Measurements from ENCODE around the gene SRP9.

The SRP9 gene

GRCh38 chr1:225770561-225771248 lies 6.9 kb upstream of the SRP9 start:
- no peak overlapping the region for H3K4me3 ChIP-seq (ENCODE audit: low read depth, low read length)

GRCh38 chr1:225771661-225772322 lies 5.8 kb upstream of the SRP9 start:
- no peak for TF ChIP-seq CTCF (IDR thresholded peaks at IDR 0.05; ENCODE audit: low read depth, low read length)

More at GRCh38 chr1:225770561-225771248, 6.9 kb upstream of the SRP9 start:
- TF ChIP-seq CTCF (IDR thresholded peaks at IDR 0.05; ENCODE audit: low read depth, low read length): no peak

GRCh38 chr1:225772323-225772768 lies 5.3 kb upstream of the SRP9 start:
- H3K4me3 ChIP-seq (ENCODE audit: low read depth, low read length): peak overlapping the region; percentile 23; the same call in 1 of the 2 replicates
- TF ChIP-seq CTCF (IDR thresholded peaks at IDR 0.05; ENCODE audit: low read depth, low read length): peak; percentile 73

More at GRCh38 chr1:225771661-225772322, 5.8 kb upstream of the SRP9 start:
- no peak overlapping the region for H3K4me3 ChIP-seq (ENCODE audit: low read depth, low read length)

GRCh38 chr1:225772848-225773247 lies 4.8 kb upstream of the SRP9 start:
- no peak overlapping the region for H3K4me3 ChIP-seq (ENCODE audit: low read depth, low read length)
- TF ChIP-seq CTCF (IDR thresholded peaks at IDR 0.05; ENCODE audit: low read depth, low read length): no peak

GRCh38 chr1:225774281-225775147 lies 3.1 kb upstream of the SRP9 start:
- no peak for TF ChIP-seq CTCF (IDR thresholded peaks at IDR 0.05; ENCODE audit: low read depth, low read length)

GRCh38 chr1:225776294-225776693 lies 1.3 kb upstream of the SRP9 start:
- H3K4me3 ChIP-seq (ENCODE audit: low read depth, low read length): no peak overlapping the region
- no peak for TF ChIP-seq CTCF (IDR thresholded peaks at IDR 0.05; ENCODE audit: low read depth, low read length)

More at GRCh38 chr1:225774281-225775147, 3.1 kb upstream of the SRP9 start:
- no peak overlapping the region for H3K4me3 ChIP-seq (ENCODE audit: low read depth, low read length)

All from WI38 (cell line).